Activated naive CD4-positive, alpha-beta T cell treated with anti-CD3 and anti-CD28 coated beads for 36 hours (primary cell): Measurements from ENCODE around the gene NR2C2AP. TPM values are rescaled to one million over a fixed set of nuclear protein-coding genes. Genes with fewer than 3 reads are reported as not detected.
"Not testable (repeated sequence)": the region's sequence is repeated elsewhere in the genome, so short reads cannot be mapped to it uniquely, and the experiment has no call there.

Experiments used
- CTCF ChIA-PET: fragments of 350-600 bp; sonication (Branson Sonifier 250); formaldehyde crosslinking; loops from one replicate; lab custom pipeline; 2021; ENCODE audit warnings: antibody characterized with exemption; lab: Charles Lee
- DNase-seq: peaks from one replicate; pipeline ENCODE4 v3.0.0-alpha.2; 2020
- H3K27ac Mint-ChIP-seq: one replicate; pipeline ENCODE4 v1.8.0; 2021; ENCODE audit warnings: mild to moderate bottlenecking, mixed read lengths
- H3K27me3 Mint-ChIP-seq: one replicate; pipeline ENCODE4 v1.8.0; 2021; ENCODE audit warnings: low read depth, mixed read lengths
- H3K36me3 Mint-ChIP-seq: one replicate; pipeline ENCODE4 v1.8.0; 2021; ENCODE audit warnings: low read depth, mixed read lengths
- H3K4me1 Mint-ChIP-seq: one replicate; pipeline ENCODE4 v1.8.0; 2021; ENCODE audit warnings: low read depth, mixed read lengths
- H3K4me3 Mint-ChIP-seq: one replicate; pipeline ENCODE4 v1.8.0; 2021; ENCODE audit warnings: mild to moderate bottlenecking, moderate library complexity, mixed read lengths
- H3K9me3 Mint-ChIP-seq: one replicate; pipeline ENCODE4 v1.8.0; 2021; ENCODE audit warnings: mixed read lengths
- intact Hi-C: fragments of 100-400 bp; cut with micrococcal nuclease; formaldehyde crosslinking; loops from one replicate; pipeline ENCODE4 v1.15.1; 2023
- total RNA-seq, 2 experiments: library from RNA; stranded (reverse); gene quantifications; one replicate each; pipeline ENCODE4 v1.2.3, GENCODE V29; 2021

Gene NR2C2AP
- total RNA-seq, 2 experiments from 2014 or later: 32.4 to 34.2 TPM

- peaks cover 12% of the 10 kb centered on the region for H3K27me3 Mint-ChIP-seq
- CTCF ChIA-PET: interaction anchor here (1.3 kb wide), 1 partner anchor 24 kb away, joined by 4 read pairs; the partner anchor contains the start of gene NR2C2AP
Measured at GRCh38 chr19:19226663-19227062, 23.4 kb upstream of the NR2C2AP start.

DNA sequence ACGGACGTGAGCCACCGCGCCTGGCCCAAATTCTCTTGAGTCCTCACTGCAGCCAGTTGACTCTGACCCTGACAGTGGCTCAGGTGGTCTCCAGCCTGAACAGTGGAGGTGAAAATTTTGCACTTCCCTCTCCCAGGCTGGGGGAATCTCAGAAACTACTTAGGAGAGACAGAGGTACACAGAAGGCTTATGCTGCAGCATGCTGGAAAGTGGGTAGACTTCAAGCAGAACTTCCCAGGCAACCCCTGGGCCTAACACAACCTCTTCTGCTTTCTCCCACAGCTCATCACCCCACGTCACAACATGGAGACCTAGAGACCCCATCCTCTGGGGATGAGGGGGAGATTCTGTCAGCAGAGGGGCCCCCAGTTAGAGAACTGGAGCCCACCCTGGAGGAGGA, 23.0 kb upstream of the NR2C2AP start:
- CTCF ChIA-PET: interaction anchor here (0.9 to 1.7 kb wide), 3 partner anchors 8 to 95 kb away, joined by 3 to 8 read pairs (median 4); partner anchors contain the start of gene NR2C2AP
- H3K4me3 Mint-ChIP-seq: no peak overlapping the region
- no peaks in the 10 kb centered on the region for H3K9me3 Mint-ChIP-seq
- DNase-seq: no peak
- peaks cover 12% of the 10 kb centered on the region for H3K27me3 Mint-ChIP-seq
- H3K27ac Mint-ChIP-seq: no peak overlapping the region
- no peaks in the 10 kb centered on the region for H3K36me3 Mint-ChIP-seq
- intact Hi-C loops: no loop called here
- peaks cover 2% of the 10 kb centered on the region for H3K4me1 Mint-ChIP-seq

More at GRCh38 chr19:19226663-19227062, 23.4 kb upstream of the NR2C2AP start:
- Mint-ChIP-seq H3K9me3 (no peaks in the 10 kb centered on the region), H3K4me3 (no peak overlapping the region), H3K27ac (no peak overlapping the region), H3K4me1 (peaks cover 2% of the 10 kb centered on the region), H3K36me3 (no peaks in the 10 kb centered on the region)
- intact Hi-C loops: no loop called here
- DNase-seq: no peak

- no peaks in the 10 kb centered on the region for H3K9me3 Mint-ChIP-seq
- CTCF ChIA-PET: interaction anchor here (0.6 to 2.2 kb wide), 10 partner anchors 9 to 772 kb away, joined by 3 to 8 read pairs (median 4); partner anchors contain the start of gene NR2C2AP
- intact Hi-C loops: loop anchor here (1.0 kb wide), 4 partner anchors 22 to 79 kb away; partner anchors contain the start of genes BORCS8, NR2C2AP and RFXANK
- DNase-seq: peak; percentile 81
- no peaks in the 10 kb centered on the region for H3K36me3 Mint-ChIP-seq
- peak overlapping the region; percentile 56 for H3K4me3 Mint-ChIP-seq
- no peak overlapping the region for H3K27ac Mint-ChIP-seq
- peaks cover 2% of the 10 kb centered on the region for H3K4me1 Mint-ChIP-seq
- H3K27me3 Mint-ChIP-seq: peaks cover 12% of the 10 kb centered on the region
Measured at GRCh38 chr19:19224852-19225494, 21.8 kb upstream of the NR2C2AP start.

DNA sequence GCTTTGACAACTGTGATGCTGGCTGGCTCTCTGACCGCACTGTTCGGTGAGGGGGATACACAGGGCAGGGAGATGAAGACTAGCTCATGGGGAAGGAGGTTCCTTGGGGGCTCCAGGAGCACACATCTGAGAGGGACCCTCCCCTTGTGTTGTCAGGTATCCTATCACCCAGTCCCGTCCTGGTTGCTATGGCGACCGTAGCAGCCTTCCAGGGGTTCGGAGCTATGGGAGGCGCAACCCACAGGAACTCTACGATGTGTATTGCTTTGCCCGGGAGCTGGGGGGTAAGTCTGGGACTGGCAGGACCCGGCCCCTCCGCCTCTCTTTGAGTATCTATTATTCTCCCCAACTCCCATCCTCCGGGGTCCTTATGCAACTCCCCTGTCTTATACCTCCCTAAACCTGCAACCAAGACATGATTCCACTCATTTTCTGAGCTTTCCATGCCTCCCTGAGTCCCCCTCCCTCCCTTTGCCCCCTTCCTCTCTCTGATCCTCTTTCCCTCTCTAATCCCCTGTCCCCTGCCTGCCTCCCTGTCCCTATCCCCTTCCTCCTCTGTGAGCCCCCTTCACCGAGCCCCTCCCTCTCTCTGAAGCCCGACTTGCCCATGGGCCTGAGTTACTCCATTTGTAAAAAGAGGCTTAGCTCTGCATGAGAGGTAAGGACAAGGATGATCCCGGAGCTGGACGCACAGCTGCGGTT, 21.1 kb upstream of the NR2C2AP start:
- no peaks in the 10 kb centered on the region for H3K9me3 Mint-ChIP-seq
- CTCF ChIA-PET: interaction anchor here (0.5 to 2.2 kb wide), 9 partner anchors 10 to 771 kb away, joined by 3 to 8 read pairs (median 4); partner anchors contain the start of gene NR2C2AP
- H3K36me3 Mint-ChIP-seq: no peaks in the 10 kb centered on the region
- H3K4me3 Mint-ChIP-seq: peak overlapping the region; percentile 29
- peaks cover 2% of the 10 kb centered on the region for H3K4me1 Mint-ChIP-seq
- H3K27ac Mint-ChIP-seq: no peak overlapping the region
- no peak for DNase-seq
- peaks cover 12% of the 10 kb centered on the region for H3K27me3 Mint-ChIP-seq
- intact Hi-C loops: no loop called here

DNA sequence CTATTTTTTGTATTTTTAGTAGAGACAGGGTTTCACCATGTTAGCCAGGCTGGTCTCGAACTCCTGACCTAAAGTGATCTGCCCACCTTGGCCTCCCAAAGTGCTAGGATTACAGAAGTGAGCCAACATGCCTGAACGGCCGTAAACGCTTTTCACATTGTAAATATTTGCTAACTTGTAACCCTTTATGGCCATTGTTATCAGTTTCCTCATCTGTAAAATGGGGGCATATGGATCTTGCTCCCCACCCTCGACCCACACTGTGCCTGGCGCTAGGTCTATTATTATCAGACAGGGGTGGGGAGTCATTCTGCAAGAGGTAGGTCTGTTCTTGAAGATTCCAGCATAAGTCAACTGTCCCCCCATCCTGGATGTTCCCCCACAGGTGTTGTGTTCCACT, 20.4 kb upstream of the NR2C2AP start:
- Mint-ChIP-seq H3K27ac (no peak overlapping the region), H3K4me1 (peaks cover 2% of the 10 kb centered on the region), H3K27me3 (peaks cover 8% of the 10 kb centered on the region), H3K36me3 (no peaks in the 10 kb centered on the region), H3K9me3 (no peaks in the 10 kb centered on the region), H3K4me3 (no peak overlapping the region)
- intact Hi-C loops: no loop called here
- CTCF ChIA-PET: interaction anchor here (1.0 to 2.2 kb wide), 2 partner anchors 76 to 267 kb away, joined by 3 to 6 read pairs; no protein-coding TSS in a partner anchor
- no peak for DNase-seq

DNA sequence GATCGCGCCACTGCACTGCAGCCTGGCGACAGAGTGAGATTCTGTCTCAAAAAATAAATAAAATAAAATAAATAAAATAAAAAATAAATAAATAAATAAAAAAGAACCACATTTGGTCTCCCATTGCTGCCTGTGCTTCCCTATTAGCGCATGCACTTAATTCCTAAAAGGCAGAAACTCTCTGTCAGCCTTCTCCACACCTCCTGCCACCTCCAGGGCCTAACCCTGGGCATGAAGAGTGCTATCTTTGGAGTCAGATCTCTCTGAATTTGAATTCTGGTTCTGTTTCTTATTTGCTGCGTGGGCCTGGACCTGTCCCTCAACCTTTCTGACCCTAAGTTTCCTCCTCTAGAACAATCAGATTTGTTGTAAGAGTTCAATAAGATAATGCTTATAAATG, 19.8 kb upstream of the NR2C2AP start:
- Mint-ChIP-seq H3K4me1 (peaks cover 2% of the 10 kb centered on the region), H3K27me3 (peaks cover 5% of the 10 kb centered on the region), H3K4me3 (no peak overlapping the region), H3K9me3 (no peaks in the 10 kb centered on the region), H3K27ac (no peak overlapping the region), H3K36me3 (no peaks in the 10 kb centered on the region)
- DNase-seq: no peak
- intact Hi-C loops: no loop called here
- CTCF ChIA-PET: interaction anchor here (1.0 kb wide), 1 partner anchor 35 kb away, joined by 3 read pairs; no protein-coding TSS in a partner anchor

GRCh38 chr19:19221000-19221399, 17.8 kb upstream of the NR2C2AP start:
- intact Hi-C loops, H3K9me3 Mint-ChIP-seq, H3K36me3 Mint-ChIP-seq, DNase-seq, H3K4me1 Mint-ChIP-seq, H3K4me3 Mint-ChIP-seq, H3K27ac Mint-ChIP-seq: not testable (repeated sequence)
- CTCF ChIA-PET: interaction anchor here (0.6 kb wide), 2 partner anchors 17 to 143 kb away, joined by 3 read pairs; no protein-coding TSS in a partner anchor
- peaks cover 13% of the 10 kb centered on the region for H3K27me3 Mint-ChIP-seq

DNA sequence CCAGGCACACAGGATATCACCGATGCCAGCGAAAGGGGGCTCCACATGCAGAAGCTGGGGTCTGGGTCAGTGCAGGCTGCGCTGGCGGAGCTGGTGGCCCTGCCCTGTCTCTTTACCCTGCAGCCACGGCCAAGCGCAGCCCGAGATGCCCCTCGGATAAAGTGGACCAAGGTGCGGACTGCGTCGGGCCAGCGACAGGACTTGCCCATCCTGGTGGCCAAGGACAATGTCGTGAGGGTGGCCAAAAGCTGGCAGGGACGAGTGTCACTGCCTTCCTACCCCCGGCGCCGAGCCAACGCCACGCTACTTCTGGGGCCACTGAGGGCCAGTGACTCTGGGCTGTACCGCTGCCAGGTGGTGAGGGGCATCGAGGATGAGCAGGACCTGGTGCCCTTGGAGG, 15.7 kb upstream of the NR2C2AP start:
- Mint-ChIP-seq H3K9me3 (no peaks in the 10 kb centered on the region), H3K4me3 (no peak overlapping the region), H3K4me1 (peaks cover 2% of the 10 kb centered on the region), H3K27me3 (peaks cover 25% of the 10 kb centered on the region), H3K27ac (no peak overlapping the region), H3K36me3 (no peaks in the 10 kb centered on the region)
- no peak for DNase-seq
- intact Hi-C loops: no loop called here
- CTCF ChIA-PET: no interaction called here

- Mint-ChIP-seq H3K4me3 (no peak overlapping the region), H3K36me3 (no peaks in the 10 kb centered on the region), H3K27ac (no peak overlapping the region), H3K9me3 (no peaks in the 10 kb centered on the region), H3K4me1 (peaks cover 2% of the 10 kb centered on the region), H3K27me3 (peaks cover 35% of the 10 kb centered on the region)
- DNase-seq: no peak
- intact Hi-C loops: no loop called here
- CTCF ChIA-PET: no interaction called here
Measured at GRCh38 chr19:19217099-19217498, 13.9 kb upstream of the NR2C2AP start.

- DNase-seq: no peak
- Mint-ChIP-seq H3K36me3 (no peaks in the 10 kb centered on the region), H3K9me3 (no peaks in the 10 kb centered on the region), H3K27ac (no peak overlapping the region), H3K4me1 (peaks cover 2% of the 10 kb centered on the region), H3K27me3 (peaks cover 41% of the 10 kb centered on the region), H3K4me3 (no peak overlapping the region)
- intact Hi-C loops: no loop called here
- CTCF ChIA-PET: no interaction called here
Measured at GRCh38 chr19:19215792-19216191, 12.6 kb upstream of the NR2C2AP start.

DNA sequence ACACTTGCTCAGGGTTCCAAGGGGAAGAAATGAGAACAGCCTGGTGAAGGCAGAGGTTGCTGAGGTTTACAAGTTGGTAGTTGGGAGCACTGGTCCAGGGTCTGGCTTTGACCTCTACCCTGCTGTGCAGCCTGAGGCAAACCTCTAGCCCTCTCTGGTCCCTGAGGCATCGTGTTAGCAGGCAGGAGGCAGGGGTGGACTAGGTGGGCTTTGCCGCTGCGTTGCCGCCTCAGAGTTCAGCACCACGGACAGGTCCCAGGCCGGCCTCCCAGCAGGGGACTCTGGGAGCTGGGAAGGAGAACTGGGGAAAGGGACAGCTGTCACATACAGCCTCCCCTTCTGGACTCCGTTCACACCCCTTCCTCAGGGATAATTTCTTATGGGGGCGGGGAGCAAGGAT, 11.7 kb upstream of the NR2C2AP start:
- peaks cover 41% of the 10 kb centered on the region for H3K27me3 Mint-ChIP-seq

GRCh38 chr19:19214159-19214490, 10.9 kb upstream of the NR2C2AP start:
- no peak overlapping the region for H3K27ac Mint-ChIP-seq
- intact Hi-C loops: no loop called here
- no peak overlapping the region for H3K4me3 Mint-ChIP-seq
- no peaks in the 10 kb centered on the region for H3K9me3 Mint-ChIP-seq
- H3K27me3 Mint-ChIP-seq: peaks cover 41% of the 10 kb centered on the region
- peaks cover 2% of the 10 kb centered on the region for H3K4me1 Mint-ChIP-seq
- CTCF ChIA-PET: interaction anchor here (0.7 kb wide), 1 partner anchor 20 kb away, joined by 3 read pairs; no protein-coding TSS in a partner anchor
- H3K36me3 Mint-ChIP-seq: no peaks in the 10 kb centered on the region
- DNase-seq: no peak

More for the DNA sequence above, 11.7 kb upstream of the NR2C2AP start:
- H3K27ac Mint-ChIP-seq: no peak overlapping the region
- H3K9me3 Mint-ChIP-seq: no peaks in the 10 kb centered on the region
- CTCF ChIA-PET: no interaction called here
- H3K4me1 Mint-ChIP-seq: peaks cover 2% of the 10 kb centered on the region
- no peak overlapping the region for H3K4me3 Mint-ChIP-seq
- intact Hi-C loops: no loop called here
- peak; percentile 54 for DNase-seq
- H3K36me3 Mint-ChIP-seq: no peaks in the 10 kb centered on the region
